ENCODE data around the gene PCGF1. TPM values are rescaled to one million over a fixed set of nuclear protein-coding genes. Genes with fewer than 3 reads are reported as not detected.

The PCGF1 gene
- total RNA-seq, 1 experiment from 2014 or later, result 28.1 TPM

GRCh38 chr2:74522516-74522915 is 15.0 kb upstream of the PCGF1 start:
- no peak overlapping the region for H2AK5ac ChIP-seq (ENCODE audit: insufficient read length, low read length)
- H3K23me2 ChIP-seq (ENCODE audit: insufficient read length, low read depth, low read length, poor library complexity, severe bottlenecking), result no peaks in the 10 kb centered on the region
- no peak overlapping the region for H3K56ac ChIP-seq (ENCODE audit: insufficient read length, low read depth, low read length)
- no peak overlapping the region for H2BK15ac ChIP-seq (ENCODE audit: low read depth, low read length)
- Mint-ChIP-seq H3K27ac (no peak overlapping the region), H3K4me1 (peaks cover 0 to 9% of the 10 kb centered on the region in 2 experiments; a peak in 1 of 4 replicates), H3K27me3 (ENCODE audit: low read depth) (peaks cover 60% of the 10 kb centered on the region), H3K4me3 (no peak overlapping the region), H3K36me3 (ENCODE audit: insufficient read depth in 1 of 3, low read depth in 3 of 3) (peaks cover 15 to 19% (median 17%) of the 10 kb centered on the region in 3 experiments), H3K9me3 (no peaks in the 10 kb centered on the region)
- no peaks in the 10 kb centered on the region for H3K79me2 ChIP-seq (ENCODE audit: insufficient read depth, low read length)
- H3K4me2 ChIP-seq (ENCODE audit: insufficient read depth, insufficient read length, low read length), result no peak overlapping the region
- no peaks in the 10 kb centered on the region for H4K20me1 ChIP-seq (ENCODE audit: control insufficient read depth, insufficient read depth, insufficient read length)
- H2BK12ac ChIP-seq (ENCODE audit: insufficient read length, low read depth, low read length), result no peak overlapping the region
- no peak overlapping the region for H3K4ac ChIP-seq (ENCODE audit: low read depth, low read length)
- no CpG with 5 or more reads among the region's 3 CpGs for WGBS (ENCODE audit: extremely low coverage, insufficient read length, low lambda C conversion rate)
- H3K9ac ChIP-seq (ENCODE audit: extremely low read depth, insufficient read length, low read length), result no peak overlapping the region
- no peak for TF ChIP-seq CTCF (conservative IDR thresholded peaks at IDR 0.05)
- no peak overlapping the region for H4K8ac ChIP-seq (replicated peaks; ENCODE audit: insufficient read length, low read depth, low read length)
- H3K23ac ChIP-seq (ENCODE audit: insufficient read length, low read depth, low read length), result no peak overlapping the region
- H3T11ph ChIP-seq (ENCODE audit: low read length), result no peak overlapping the region
- H3K4me1 ChIP-seq (ENCODE audit: insufficient read depth, low read length), result no peaks in the 10 kb centered on the region
- no peak overlapping the region for H4K5ac ChIP-seq (ENCODE audit: insufficient read length, low read depth, low read length)
- no peak overlapping the region for H2BK5ac ChIP-seq (ENCODE audit: insufficient read length, low read length)
- H2BK120ac ChIP-seq (ENCODE audit: low read depth, low read length, poor library complexity, severe bottlenecking), result no peak overlapping the region
- no peak overlapping the region for H3K18ac ChIP-seq (ENCODE audit: insufficient read length, low read depth, low read length)
- no peaks in the 10 kb centered on the region for H3K79me1 ChIP-seq (ENCODE audit: insufficient read depth, low read depth, low read length, poor library complexity, severe bottlenecking)
- no peak overlapping the region for H3K14ac ChIP-seq (ENCODE audit: insufficient read depth, low read length)
- H3K27me3 ChIP-seq (ENCODE audit: insufficient read depth, low read length), result peaks cover 26% of the 10 kb centered on the region; the same call in 1 of the 2 replicates
- no peak for DNase-seq
- no peak overlapping the region for H2BK20ac ChIP-seq (ENCODE audit: low read depth, low read length, poor library complexity, severe bottlenecking)
- no peak overlapping the region for H4K91ac ChIP-seq (ENCODE audit: insufficient read length, low read depth, low read length)
- no peaks in the 10 kb centered on the region for H3K9me3 ChIP-seq (ENCODE audit: control insufficient read depth, low read depth, low read length)
- H3K27ac ChIP-seq (ENCODE audit: insufficient read length, low read depth, low read length), result no peak overlapping the region
- H2AFZ ChIP-seq (ENCODE audit: low read length), result no peak overlapping the region

All from H9 (cell line).